HepG2 (cell line): Measurements from ENCODE around the gene GDPD4. TPM values are rescaled to one million over a fixed set of nuclear protein-coding genes. Genes with fewer than 3 reads are reported as not detected.

Experiments
- ATF7 ChIP-seq, 2 experiments: fragments of 450-650 bp in 1 of 2; sonication (generic) in 1 of 2; formaldehyde crosslinking in 1 of 2; IDR thresholded peaks; 2 replicates each; pipeline versions ENCODE4 v1.4.0 to v1.6.1; 2016 to 2020; ENCODE audit warnings: antibody characterized with exemption in 1 of 2, mild to moderate bottlenecking in 1 of 2, missing genetic modification reagents in 1 of 2
- CBFB ChIP-seq: sonication (generic); formaldehyde crosslinking; IDR thresholded peaks from 2 replicates; pipeline ENCODE4 v1.4.0; 2020; ENCODE audit warnings: missing genetic modification reagents
- HMG20B ChIP-seq: conservative IDR thresholded peaks from 2 replicates; pipeline ENCODE4 v1.6.1; 2016; ENCODE audit warnings: missing genetic modification reagents, missing compliant biosample characterization
- MED1 ChIP-seq: sonication (generic); formaldehyde crosslinking; IDR thresholded peaks from 2 replicates; pipeline ENCODE4 v1.4.0; 2020; ENCODE audit warnings: missing genetic modification reagents
- NCOA2 ChIP-seq: sonication (generic); formaldehyde crosslinking; IDR thresholded peaks from 2 replicates; pipeline ENCODE4 v1.8.0; 2022; ENCODE audit warnings: inconsistent platforms
- POGK ChIP-seq: sonication (generic); formaldehyde crosslinking; conservative IDR thresholded peaks from 2 replicates; pipeline ENCODE4 v1.8.0; 2022; ENCODE audit warnings: mild to moderate bottlenecking, moderate library complexity, missing genetic modification reagents
- RXRB ChIP-seq: IDR thresholded peaks from 2 replicates; pipeline ENCODE4 v1.6.1; 2016; ENCODE audit warnings: borderline replicate concordance, missing genetic modification reagents, missing compliant biosample characterization
- SRSF9 ChIP-seq: fragments of 200-400 bp; formaldehyde crosslinking; IDR thresholded peaks from 2 replicates; pipeline ENCODE4 v1.6.1; 2018; ENCODE audit warnings: borderline replicate concordance, mild to moderate bottlenecking, low read depth, low read length; ENCODE audit not compliant: insufficient read depth, poor library complexity, severe bottlenecking
- STAG1 ChIP-seq: sonication (generic); formaldehyde crosslinking; IDR thresholded peaks from 2 replicates; pipeline ENCODE4 v1.4.0; 2020; ENCODE audit warnings: missing genetic modification reagents
- TERF1 ChIP-seq: sonication (generic); formaldehyde crosslinking; IDR thresholded peaks from 2 replicates; pipeline ENCODE4 v1.8.0; 2022; ENCODE audit warnings: mild to moderate bottlenecking, missing genetic modification reagents, moderate library complexity
- TMF1 ChIP-seq: sonication (generic); formaldehyde crosslinking; IDR thresholded peaks from 2 replicates; pipeline ENCODE4 v1.8.1; 2022; ENCODE audit warnings: low read depth, missing genetic modification reagents
- ZBTB14 ChIP-seq: sonication (generic); formaldehyde crosslinking; IDR thresholded peaks from 2 replicates; pipeline ENCODE4 v1.4.0; 2020; ENCODE audit warnings: missing genetic modification reagents
- ZNF280D ChIP-seq: sonication (generic); formaldehyde crosslinking; IDR thresholded peaks from 2 replicates; pipeline ENCODE4 v1.5.1; 2020; ENCODE audit warnings: mild to moderate bottlenecking, missing genetic modification reagents
- ZNF609 ChIP-seq: sonication (generic); formaldehyde crosslinking; IDR thresholded peaks from 2 replicates; pipeline ENCODE4 v1.4.0; 2020; ENCODE audit warnings: mild to moderate bottlenecking, missing genetic modification reagents, borderline replicate concordance
- ZSCAN25 ChIP-seq: sonication (generic); formaldehyde crosslinking; IDR thresholded peaks from 2 replicates; pipeline ENCODE4 v1.8.0; 2022; ENCODE audit warnings: mild to moderate bottlenecking, missing genetic modification reagents
- polyA plus RNA-seq, 8 experiments: library from polyadenylated mRNA; depleted of rRNA in 3 of 8; stranded (reverse) in 7 of 8; unstranded in 1 of 8; fragments of >200 nt; fragmentation: Illumina TruSeq in 4 of 8; extraction: Trizol in 4 of 8; gene quantifications; 2 replicates each; pipeline versions ENCODE4 v1.2.1 to v1.2.3, GENCODE V29; 2011 to 2016; ENCODE audit warnings: low read depth in 4 of 8, missing spikeins in 1 of 8, mixed read lengths in 1 of 8; ENCODE audit not compliant: insufficient read depth in 1 of 8
- total RNA-seq, 5 experiments: library from RNA; depleted of rRNA; stranded (reverse); fragments of >200 nt; fragmentation: Illumina TruSeq; extraction: Trizol; gene quantifications; 2 replicates each; pipeline ENCODE4 v1.2.3, GENCODE V29; 2016; ENCODE audit warnings: low read depth in 1 of 5

GDPD4 gene
- total and polyA plus RNA-seq, 2 of the 13 experiments (the other 11 are each of a cell fraction or from before 2014, with no cell fraction given), result not detected

GRCh38 chr11:77171885-77172665 lies 129.4 kb downstream of the GDPD4 start (continued):
- TF ChIP-seq TMF1 (CRISPR knock-in tag), result no peak
- 0 out of 2 replicates have a peak, but pooled peaks have one; percentile 35 for TF ChIP-seq CBFB (CRISPR knock-in tag)
- 0 out of 2 replicates have a peak, but pooled peaks have one; percentile 23 for TF ChIP-seq ZNF280D (CRISPR knock-in tag)
- peak; percentile 30; the same call in 1 of the 2 replicates for TF ChIP-seq MED1 (CRISPR knock-in tag)
- no peak for TF ChIP-seq ZBTB14 (CRISPR knock-in tag)
- peak; percentile 32; the same call in 1 of the 2 replicates for TF ChIP-seq ZSCAN25 (CRISPR knock-in tag)
- TF ChIP-seq STAG1 (CRISPR knock-in tag), result peak; percentile 32; the same call in 1 of the 2 replicates
- peak; percentile 69; the same call in 1 of the 2 replicates for TF ChIP-seq RXRB (CRISPR knock-in tag)
- TF ChIP-seq SRSF9, result no peak
- peak; percentile 74 for TF ChIP-seq ZNF609 (CRISPR knock-in tag)
- no peak for TF ChIP-seq TERF1 (CRISPR knock-in tag)
- no peak for TF ChIP-seq POGK (CRISPR knock-in tag)
- TF ChIP-seq ATF7 (IDR thresholded peaks at IDR 0.05), result no peak
- peak; percentile 50 for TF ChIP-seq ATF7 (CRISPR knock-in tag; IDR thresholded peaks at IDR 0.05)
- 0 out of 2 replicates have a peak, but pooled peaks have one; percentile 11 for TF ChIP-seq NCOA2 (CRISPR knock-in tag)
- TF ChIP-seq HMG20B (CRISPR knock-in tag), result no peak
